Stimulated activated CD8-positive, alpha-beta memory T cell treated with anti-CD3 and anti-CD28 coated beads, Interleukin-12 subunit alpha, Interleukin-12 subunit beta, amount 100 ng/mL, for 4 hours (primary cell): Measurements from ENCODE around the gene SAPCD2.
"Not testable (repeated sequence)": the region's sequence is repeated elsewhere in the genome, so short reads cannot be mapped to it uniquely, and the experiment has no call there.

Experiments used
- DNase-seq: peaks from one replicate; pipeline ENCODE4 v3.0.0-alpha.2; 2020; ENCODE audit warnings: low read depth

SAPCD2 gene

GRCh38 chr9:137064880-137065164 is 5.5 kb downstream of the SAPCD2 start:
- no peak for DNase-seq

DNA sequence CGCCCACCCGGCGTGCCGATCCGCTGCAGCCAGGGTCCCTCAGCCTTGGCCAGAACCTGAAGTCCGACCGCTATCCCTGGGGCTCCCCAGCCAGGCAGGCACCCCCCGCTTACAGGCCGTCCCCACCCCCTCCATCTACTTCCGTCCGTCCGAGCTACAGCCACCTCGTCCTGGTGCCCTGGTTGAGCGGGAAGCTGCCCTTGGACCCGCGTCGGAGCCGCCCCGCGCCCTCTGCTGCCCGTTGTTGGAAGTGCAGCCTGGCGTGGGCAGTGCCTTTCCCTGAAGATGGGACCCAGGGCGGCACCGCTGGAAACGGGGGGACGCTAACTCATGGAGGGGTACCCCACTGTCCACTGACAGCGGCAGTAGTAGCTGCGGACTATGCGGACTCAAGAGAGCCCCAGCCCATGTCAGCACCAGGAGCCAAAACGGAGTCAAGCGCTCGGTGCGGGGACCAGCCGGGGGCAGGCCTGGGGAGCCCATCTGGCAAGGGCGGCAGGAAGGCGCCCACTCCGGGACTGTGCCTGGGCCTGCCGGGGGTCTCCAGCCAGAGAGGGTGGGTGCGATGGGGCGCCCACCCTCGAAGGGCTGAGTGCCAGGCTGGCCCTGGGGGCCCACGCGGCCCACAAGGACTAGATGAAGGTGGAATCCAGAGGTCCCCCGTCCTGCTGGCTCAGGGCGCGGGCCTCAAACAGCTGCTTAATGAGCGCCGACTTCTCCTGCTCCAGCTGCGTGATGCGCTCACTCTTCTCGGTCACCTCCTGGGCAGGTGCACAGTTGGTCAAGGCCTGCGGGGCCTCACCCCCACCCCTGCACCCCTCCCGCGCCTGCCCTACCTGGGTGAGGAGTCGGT is 6.1 kb downstream of the SAPCD2 start:
- DNase-seq, result peak; percentile 34

DNA sequence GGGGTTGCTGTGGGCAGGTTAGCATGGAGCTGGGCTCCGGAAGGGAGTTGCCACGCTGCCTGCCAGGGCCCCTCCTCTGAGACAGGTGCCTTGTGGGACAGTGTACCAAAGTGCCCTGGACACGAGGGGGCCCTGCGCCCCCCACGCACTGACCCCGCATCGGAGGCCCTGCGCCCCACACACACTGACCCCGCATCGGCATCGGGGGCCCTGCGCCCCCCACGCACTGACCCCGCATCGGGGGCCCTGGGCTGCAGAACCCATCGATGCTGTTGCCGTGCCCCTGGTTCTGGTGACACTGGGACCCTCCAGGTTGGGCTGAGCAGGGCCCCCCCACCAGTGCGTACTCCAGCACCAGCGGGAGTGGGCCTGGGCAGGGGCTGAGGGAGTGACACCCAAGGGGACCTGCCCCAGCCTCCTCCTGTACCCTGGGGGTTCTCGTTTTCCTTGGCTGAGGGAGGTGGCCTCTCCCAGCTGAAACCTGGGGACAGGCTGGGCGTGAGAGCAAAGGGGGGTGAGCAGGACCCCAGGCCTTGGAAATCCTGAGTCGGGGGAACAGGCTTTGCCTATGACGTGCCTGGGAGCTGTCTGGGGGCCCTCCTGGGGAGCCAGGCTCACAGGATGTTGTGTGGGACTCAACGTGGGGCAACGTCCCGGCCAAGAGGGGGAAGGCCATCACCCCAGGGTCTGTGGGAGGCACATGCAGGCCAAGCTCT is 6.9 kb downstream of the SAPCD2 start:
- no peak for DNase-seq

DNA sequence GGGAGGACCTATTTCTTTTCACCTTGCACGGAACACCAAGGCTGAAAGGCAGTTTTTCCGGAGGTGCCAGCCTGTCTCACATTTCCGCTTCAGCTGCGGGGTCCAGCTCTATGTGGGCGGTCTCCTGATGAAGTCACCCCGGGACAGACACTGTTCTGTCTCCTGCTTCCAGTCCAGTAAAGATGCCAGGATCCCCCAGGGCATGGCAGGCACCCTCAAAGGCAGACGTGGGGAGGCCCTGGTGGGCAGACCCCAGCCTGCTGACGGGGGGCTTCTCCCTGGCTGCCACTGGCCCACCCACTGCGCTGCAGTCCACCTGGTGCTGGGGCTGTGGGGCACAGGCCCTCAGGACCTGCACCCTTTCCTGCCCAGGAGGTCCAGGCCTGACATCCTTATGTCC is 7.6 kb downstream of the SAPCD2 start:
- DNase-seq, result not testable (repeated sequence)

DNA sequence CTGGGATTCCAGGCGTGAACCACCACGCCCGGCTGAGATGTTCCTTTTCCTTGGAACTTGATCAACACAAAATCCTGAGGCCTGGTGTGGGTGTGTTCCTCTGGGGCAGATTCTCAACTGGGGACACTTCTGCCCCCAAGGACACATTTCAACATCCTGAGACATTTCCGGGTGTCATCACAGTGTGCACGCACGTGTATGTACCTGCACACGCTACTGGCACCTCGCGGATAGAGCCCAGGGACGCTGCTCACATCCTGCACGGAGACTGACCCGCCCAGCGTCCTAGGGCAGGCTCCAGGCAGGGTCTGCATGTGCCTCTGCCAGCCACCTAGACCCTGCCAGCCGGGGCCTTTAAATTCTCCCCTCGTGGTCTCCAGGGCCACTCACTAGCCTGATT is 8.0 kb downstream of the SAPCD2 start:
- no peak for DNase-seq

DNA sequence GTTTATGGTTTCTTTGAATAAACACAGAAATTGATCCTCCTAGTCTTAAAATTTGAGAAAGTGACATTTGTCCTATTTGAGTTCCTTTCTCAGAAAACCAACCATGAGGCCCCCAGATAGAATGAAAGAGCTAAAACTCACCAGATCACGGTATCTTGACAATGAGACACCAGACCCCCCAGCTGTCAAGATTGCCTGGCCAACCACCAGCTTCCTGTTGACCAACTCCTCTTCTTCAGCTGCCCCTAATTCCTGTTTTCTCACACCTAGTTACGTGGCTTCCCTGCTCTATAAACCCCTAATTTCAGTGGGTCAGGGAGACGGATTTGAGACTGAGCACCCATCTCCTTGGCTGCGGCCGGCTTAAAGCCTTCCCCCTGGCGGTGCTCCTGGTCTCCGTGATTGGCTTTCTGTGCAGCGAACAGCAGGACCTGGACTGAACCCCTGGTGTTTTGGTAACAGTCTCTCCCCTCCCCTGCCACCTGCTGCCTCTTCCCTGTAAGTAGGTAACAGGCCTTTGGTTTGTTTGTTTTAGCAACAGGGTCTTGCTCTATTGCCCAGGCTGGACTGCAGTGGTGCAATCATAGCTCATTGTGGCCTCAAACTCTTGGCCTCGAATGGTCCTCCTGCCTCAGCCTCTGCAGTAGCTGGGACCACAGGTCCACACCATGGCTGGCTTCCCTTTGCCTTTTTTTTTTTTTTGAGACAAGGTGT is 11.7 kb downstream of the SAPCD2 start:
- DNase-seq, result no peak

DNA sequence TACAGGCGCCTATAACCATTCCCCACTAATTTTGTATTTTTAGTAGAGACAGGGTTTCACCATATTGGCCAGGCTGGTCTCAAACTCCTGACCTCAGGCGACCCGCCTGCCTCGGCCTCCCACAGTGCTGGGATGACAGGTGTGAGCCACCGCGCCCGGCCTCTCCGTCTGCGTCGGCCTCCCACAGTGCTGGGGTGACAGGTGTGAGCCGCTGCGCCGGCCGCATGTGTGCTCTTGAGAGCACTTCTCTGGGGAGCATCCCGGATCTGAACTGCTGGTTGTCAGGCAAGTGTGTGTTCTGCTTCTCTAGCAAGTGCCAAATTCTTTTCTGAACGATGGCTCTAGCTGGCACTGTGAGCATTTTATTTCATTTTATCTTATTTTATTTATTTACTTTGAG is 12.8 kb downstream of the SAPCD2 start:
- DNase-seq, result no peak

- DNase-seq, result no peak
Observed at GRCh38 chr9:137056739-137057415, 13.5 kb downstream of the SAPCD2 start.

- DNase-seq, result no peak
Observed at GRCh38 chr9:137055385-137056364, 14.7 kb downstream of the SAPCD2 start.

- no peak for DNase-seq
Observed at GRCh38 chr9:137054932-137055384, 15.4 kb downstream of the SAPCD2 start.

- DNase-seq, result peak; percentile 42
Observed at GRCh38 chr9:137053944-137054931, 16.1 kb downstream of the SAPCD2 start, which contains the start of gene ENTPD2. Gene ENTPD2 (minus strand): TSS chr9:137054061. CDS start chr9:137053997, 64 bp downstream.

- no peak for DNase-seq
Observed at GRCh38 chr9:137052998-137053943, 17.1 kb downstream of the SAPCD2 start.

GRCh38 chr9:137052293-137052692 is 18.1 kb downstream of the SAPCD2 start:
- no peak for DNase-seq

DNA sequence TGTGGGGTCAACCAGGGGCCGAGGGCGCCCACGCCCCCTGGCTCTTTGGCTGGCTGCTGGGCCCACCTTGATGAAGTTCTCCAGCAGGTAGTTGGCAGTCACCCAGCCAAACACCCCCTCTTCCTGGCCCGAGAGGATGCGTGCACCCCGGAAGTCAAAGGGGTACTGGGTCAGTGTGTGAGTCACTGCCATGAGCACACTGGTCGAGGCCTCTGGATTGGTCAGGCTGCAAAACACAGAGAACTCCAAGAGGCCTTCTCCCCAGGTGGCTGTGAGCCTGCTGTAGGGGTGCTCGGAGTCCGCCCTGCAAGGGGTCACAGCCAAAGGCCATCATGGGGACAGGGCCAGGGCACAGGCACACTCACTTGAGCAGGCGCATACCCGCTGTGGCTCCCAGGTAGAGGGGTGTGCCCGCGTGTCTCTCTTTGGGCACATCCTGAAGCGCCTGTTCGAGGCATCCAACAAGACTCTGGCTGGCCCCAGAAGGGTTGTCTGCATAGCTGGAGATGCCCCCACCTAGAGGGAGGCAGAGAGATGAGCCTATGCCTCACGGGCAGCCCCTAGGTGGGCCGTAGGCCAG is 19.1 kb downstream of the SAPCD2 start:
- no peak for DNase-seq

- DNase-seq, result no peak
Observed at GRCh38 chr9:137050570-137050969, 19.8 kb downstream of the SAPCD2 start.

DNA sequence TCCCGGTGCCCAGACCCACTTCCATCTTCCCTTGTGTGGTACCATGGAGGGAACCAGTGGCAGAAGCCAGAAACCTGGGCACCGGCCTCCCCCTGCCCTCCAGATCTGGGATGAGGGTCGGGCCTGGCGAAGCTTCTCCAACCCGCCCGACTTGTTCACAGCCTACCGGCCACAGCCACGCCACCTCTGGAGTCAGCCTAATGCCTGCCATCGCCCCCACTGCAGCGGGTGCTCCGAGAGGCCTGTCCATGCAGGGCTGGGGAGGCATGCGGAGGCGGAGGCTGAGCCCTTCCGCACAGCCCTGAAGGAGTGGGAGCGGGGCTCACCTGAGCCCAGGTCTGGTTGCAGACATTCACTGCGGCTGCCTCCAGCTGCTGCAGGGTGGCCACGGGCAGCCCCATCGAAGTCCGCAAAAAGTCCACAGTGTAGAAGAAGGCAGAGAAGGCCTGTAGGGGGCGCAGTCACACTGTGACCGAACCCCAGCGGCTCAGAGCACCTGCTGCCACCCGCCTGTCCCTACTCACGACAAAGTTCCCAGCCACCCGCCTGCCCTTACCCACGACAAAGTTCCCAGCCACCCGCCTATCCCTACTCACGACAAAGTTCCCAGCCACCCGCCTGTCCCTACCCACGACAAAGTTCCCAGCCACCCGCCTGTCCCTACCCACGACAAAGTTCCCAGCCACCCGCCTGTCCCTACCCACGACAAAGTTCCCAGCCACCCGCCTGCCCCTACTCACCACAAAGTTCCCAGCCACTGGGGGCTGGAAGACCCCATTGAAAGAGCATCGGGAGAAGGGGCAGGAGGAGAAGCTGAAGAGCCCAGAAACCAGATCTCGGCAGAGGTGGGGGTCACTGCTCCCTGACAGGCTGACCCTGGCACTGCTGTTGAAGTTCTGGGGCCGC is 20.6 kb downstream of the SAPCD2 start:
- DNase-seq, result no peak
